ENCODE measurements around the gene GDA.

The GDA gene

GRCh38 chr9:72193478-72193881, 44.2 kb downstream of the GDA start:
- Histone ChIP-seq H3K4me2 (ENCODE audit: low read length) (no peak overlapping the region), H3K36me3 (replicated peaks; ENCODE audit: low read depth, low read length) (no peaks in the 10 kb centered on the region), H3K4me1 (ENCODE audit: low read length) (no peaks in the 10 kb centered on the region), H3K4me3 (ENCODE audit: low read length) (no peak overlapping the region), H4K20me1 (ENCODE audit: insufficient read depth, low read length) (no peaks in the 10 kb centered on the region), H3K9ac (ENCODE audit: low read length) (no peak overlapping the region), H3K27ac (ENCODE audit: low read length) (no peak overlapping the region), H3K9me3 (ENCODE audit: insufficient read depth, low read length) (no peaks in the 10 kb centered on the region), H3K79me2 (ENCODE audit: low read length) (no peaks in the 10 kb centered on the region), H3K27me3 (ENCODE audit: low read depth, low read length) (no peaks in the 10 kb centered on the region), H2AFZ (ENCODE audit: low read depth, low read length) (no peak overlapping the region)
- TF ChIP-seq EZH2phosphoT487 (IDR thresholded peaks at IDR 0.05; ENCODE audit: low read depth) (no peak), CTCF (IDR thresholded peaks at IDR 0.05; ENCODE audit: low read depth, low read length) (no peak)

GRCh38 chr9:72199238-72199637, 50.0 kb downstream of the GDA start:
- H2AFZ ChIP-seq (ENCODE audit: low read depth, low read length) = no peak overlapping the region
- H3K27me3 ChIP-seq (ENCODE audit: low read depth, low read length) = no peaks in the 10 kb centered on the region
- no peaks in the 10 kb centered on the region for H4K20me1 ChIP-seq (ENCODE audit: insufficient read depth, low read length)
- H3K36me3 ChIP-seq (replicated peaks; ENCODE audit: low read depth, low read length) = no peaks in the 10 kb centered on the region
- H3K9ac ChIP-seq (ENCODE audit: low read length) = no peak overlapping the region
- TF ChIP-seq CTCF (IDR thresholded peaks at IDR 0.05; ENCODE audit: low read depth, low read length) = no peak
- TF ChIP-seq EZH2phosphoT487 (IDR thresholded peaks at IDR 0.05; ENCODE audit: low read depth) = no peak
- no peaks in the 10 kb centered on the region for H3K9me3 ChIP-seq (ENCODE audit: insufficient read depth, low read length)
- no peak overlapping the region for H3K4me3 ChIP-seq (ENCODE audit: low read length)
- H3K4me1 ChIP-seq (ENCODE audit: low read length) = peaks cover 10% of the 10 kb centered on the region
- H3K4me2 ChIP-seq (ENCODE audit: low read length) = no peak overlapping the region
- H3K79me2 ChIP-seq (ENCODE audit: low read length) = no peaks in the 10 kb centered on the region
- no peak overlapping the region for H3K27ac ChIP-seq (ENCODE audit: low read length)

GRCh38 chr9:72200452-72200851, 51.2 kb downstream of the GDA start:
- Histone ChIP-seq H3K9ac (ENCODE audit: low read length) (no peak overlapping the region), H3K4me2 (ENCODE audit: low read length) (no peak overlapping the region), H3K79me2 (ENCODE audit: low read length) (no peaks in the 10 kb centered on the region), H4K20me1 (ENCODE audit: insufficient read depth, low read length) (no peaks in the 10 kb centered on the region), H3K27ac (ENCODE audit: low read length) (no peak overlapping the region), H3K4me1 (ENCODE audit: low read length) (peaks cover 17% of the 10 kb centered on the region), H3K9me3 (ENCODE audit: insufficient read depth, low read length) (no peaks in the 10 kb centered on the region), H2AFZ (ENCODE audit: low read depth, low read length) (no peak overlapping the region), H3K36me3 (replicated peaks; ENCODE audit: low read depth, low read length) (no peaks in the 10 kb centered on the region), H3K27me3 (ENCODE audit: low read depth, low read length) (no peaks in the 10 kb centered on the region), H3K4me3 (ENCODE audit: low read length) (no peak overlapping the region)
- no peak for TF ChIP-seq CTCF (IDR thresholded peaks at IDR 0.05; ENCODE audit: low read depth, low read length)
- TF ChIP-seq EZH2phosphoT487 (IDR thresholded peaks at IDR 0.05; ENCODE audit: low read depth) = no peak

GRCh38 chr9:72202009-72202408, 52.8 kb downstream of the GDA start:
- no peak overlapping the region for H3K4me2 ChIP-seq (ENCODE audit: low read length)
- no peaks in the 10 kb centered on the region for H4K20me1 ChIP-seq (ENCODE audit: insufficient read depth, low read length)
- no peak overlapping the region for H2AFZ ChIP-seq (ENCODE audit: low read depth, low read length)
- H3K79me2 ChIP-seq (ENCODE audit: low read length) = no peaks in the 10 kb centered on the region
- no peak overlapping the region for H3K27ac ChIP-seq (ENCODE audit: low read length)
- TF ChIP-seq EZH2phosphoT487 (IDR thresholded peaks at IDR 0.05; ENCODE audit: low read depth) = no peak
- H3K9ac ChIP-seq (ENCODE audit: low read length) = no peak overlapping the region
- H3K36me3 ChIP-seq (replicated peaks; ENCODE audit: low read depth, low read length) = no peaks in the 10 kb centered on the region
- H3K4me1 ChIP-seq (ENCODE audit: low read length) = peaks cover 29% of the 10 kb centered on the region
- H3K4me3 ChIP-seq (ENCODE audit: low read length) = no peak overlapping the region
- no peaks in the 10 kb centered on the region for H3K27me3 ChIP-seq (ENCODE audit: low read depth, low read length)
- no peaks in the 10 kb centered on the region for H3K9me3 ChIP-seq (ENCODE audit: insufficient read depth, low read length)
